Measurements from ENCODE around the gene MDM2.
"Not testable (repeated sequence)": the region's sequence is repeated elsewhere in the genome, so short reads cannot be mapped to it uniquely, and the experiment has no call there.

MDM2 gene

DNA sequence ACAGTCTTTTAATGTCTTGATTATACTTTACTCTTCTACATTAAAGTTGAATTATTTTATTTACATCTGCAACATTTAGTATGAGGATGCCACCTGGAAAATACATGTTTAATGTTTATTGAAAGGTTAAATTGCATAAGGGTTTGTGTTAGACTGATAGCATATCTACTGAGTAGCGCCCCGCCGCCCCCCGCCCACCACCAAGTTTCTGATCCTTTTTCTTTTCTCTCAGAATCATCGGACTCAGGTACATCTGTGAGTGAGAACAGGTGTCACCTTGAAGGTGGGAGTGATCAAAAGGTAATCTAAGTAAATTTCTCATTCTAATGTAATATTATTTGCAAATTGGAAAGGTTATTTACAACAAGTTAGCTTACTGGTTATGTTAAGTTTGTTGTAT, 16.2 kb downstream of the MDM2 start:
- no peak for DNase-seq (ENCODE audit: insufficient read length, low spot score)
- FAIRE-seq = no peak

DNA sequence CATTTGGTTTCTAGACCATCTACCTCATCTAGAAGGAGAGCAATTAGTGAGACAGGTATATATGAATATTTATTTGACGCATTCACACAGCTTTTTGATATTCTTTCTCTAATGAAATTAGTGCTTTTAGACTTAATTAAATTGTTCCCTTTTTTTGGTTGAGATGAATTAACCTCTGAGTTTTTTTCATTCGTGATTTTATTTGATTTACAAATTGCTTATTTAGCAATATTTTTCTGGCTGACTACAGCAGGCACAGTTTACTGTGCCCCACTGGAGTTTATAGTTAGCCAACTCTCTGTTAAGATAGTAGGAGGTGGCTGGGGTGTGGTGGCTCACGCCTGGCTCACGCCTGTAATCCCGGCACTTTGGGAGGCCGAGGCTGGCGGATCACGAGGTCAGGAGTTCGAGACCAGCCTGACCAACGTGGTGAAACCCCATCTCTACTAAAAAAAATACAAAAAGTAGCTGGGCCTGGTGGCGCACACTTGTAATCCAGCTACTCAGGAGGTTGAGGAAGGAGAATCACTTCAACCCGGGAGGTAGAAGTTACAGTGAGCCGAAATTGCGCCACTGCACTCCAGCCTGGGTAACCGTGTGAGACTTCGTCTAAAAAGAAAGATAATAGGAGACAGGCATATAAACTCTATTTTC, 16.7 kb downstream of the MDM2 start:
- DNase-seq (ENCODE audit: insufficient read length, low spot score) (no peak), FAIRE-seq (no peak)

DNA sequence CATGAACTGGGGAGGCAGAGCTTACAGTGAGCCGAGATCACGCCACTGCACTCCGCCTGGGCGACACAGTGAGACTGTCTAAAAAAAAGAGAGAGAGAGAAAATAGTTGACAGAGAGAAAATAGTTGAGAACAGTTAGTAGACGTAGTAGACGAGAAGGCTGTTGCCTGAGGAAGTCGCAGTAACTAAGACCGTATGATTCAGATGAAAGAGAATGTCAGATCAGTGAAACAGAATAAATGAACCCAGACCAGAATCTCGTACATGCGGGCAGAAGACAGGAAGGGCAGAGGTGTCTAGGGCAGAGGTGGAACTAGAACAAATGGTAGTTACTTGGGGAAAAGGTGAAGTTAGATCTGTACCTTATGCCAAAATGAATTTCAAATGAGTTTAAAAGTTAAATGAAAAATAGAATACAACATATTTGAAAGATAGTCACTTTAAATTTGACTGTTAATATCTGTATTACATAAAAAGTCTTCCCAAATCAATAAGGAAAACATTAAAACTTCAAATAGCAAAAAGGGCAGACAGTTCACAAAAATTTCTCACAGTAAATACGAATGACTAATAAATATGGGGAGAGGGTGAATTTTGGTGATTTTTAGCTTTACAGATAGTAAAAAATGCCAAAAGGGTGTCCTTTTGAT, 17.7 kb downstream of the MDM2 start:
- FAIRE-seq (no peak), DNase-seq (ENCODE audit: insufficient read length, low spot score) (no peak)

DNA sequence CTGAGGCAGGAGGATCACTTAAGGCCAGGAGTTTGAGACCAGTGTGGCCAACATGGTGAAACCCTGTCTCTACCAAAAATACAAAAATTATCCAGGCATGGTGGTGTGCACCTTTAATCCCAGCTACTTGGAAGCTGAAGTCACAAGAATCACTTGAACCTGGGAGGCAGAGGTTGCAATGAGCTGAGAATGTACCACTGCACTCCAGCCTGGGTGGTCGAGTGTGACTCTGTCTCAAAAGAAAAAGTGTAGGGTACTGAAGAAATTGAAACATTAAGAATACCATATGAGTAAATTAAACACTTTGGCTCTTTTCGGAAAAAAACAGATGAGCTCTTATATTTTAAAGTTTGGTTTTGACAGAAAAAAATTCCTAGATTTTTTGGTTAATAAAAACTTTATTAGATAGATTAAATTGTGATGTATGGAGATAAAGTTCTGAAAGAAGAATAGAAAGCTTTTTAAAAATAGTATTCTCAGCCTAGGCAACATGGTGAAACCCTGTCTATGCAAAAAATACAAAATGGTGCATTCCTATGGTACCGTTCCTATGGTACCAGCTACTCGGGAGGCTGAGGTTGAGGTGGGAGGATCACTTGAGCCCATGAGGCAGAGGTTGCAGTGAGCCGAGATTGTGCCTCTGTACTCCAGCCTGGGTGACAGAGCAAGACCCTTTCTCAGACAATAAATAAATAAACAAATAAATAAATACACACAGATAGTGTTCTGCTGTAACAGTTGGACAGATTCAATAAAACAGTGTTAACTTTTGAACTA, 20.1 kb downstream of the MDM2 start:
- FAIRE-seq (no peak), DNase-seq (ENCODE audit: insufficient read length, low spot score) (no peak)

DNA sequence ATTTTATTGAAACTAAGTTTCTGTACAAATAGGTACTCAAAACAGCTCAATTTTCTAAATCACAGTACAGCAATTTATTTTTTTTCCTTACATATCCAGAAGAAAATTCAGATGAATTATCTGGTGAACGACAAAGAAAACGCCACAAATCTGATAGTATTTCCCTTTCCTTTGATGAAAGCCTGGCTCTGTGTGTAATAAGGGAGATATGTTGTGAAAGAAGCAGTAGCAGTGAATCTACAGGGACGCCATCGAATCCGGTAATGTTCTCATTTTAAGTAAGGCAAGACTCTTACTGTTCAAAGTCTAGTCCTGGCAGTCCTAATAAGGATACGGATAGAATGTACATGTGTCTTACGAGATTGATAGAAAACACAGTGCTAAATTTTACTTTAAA, 20.7 kb downstream of the MDM2 start:
- no peak for FAIRE-seq

DNA sequence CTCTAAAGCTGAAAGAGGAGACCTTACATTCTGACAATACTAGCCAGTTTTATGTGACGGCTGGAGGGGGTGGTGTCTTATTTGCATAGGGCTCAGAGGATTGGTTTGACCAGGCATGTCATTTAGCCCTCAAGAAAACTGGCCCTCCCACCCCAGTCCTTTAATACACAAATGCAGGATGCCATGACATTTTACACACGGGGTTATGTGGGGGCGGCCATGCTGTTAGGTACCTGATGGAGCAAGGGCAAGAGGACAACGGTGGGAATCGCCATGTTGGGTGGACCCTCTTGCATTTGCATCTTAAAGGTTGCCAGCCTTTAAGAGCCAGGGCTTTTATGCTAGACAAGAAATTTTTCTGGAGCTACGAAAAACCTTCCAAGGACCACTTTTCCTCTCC, 23.3 kb downstream of the MDM2 start:
- FAIRE-seq = no peak

More for the DNA sequence above, 20.7 kb downstream of the MDM2 start:
- DNase-seq (ENCODE audit: insufficient read length, low spot score) = no peak

DNA sequence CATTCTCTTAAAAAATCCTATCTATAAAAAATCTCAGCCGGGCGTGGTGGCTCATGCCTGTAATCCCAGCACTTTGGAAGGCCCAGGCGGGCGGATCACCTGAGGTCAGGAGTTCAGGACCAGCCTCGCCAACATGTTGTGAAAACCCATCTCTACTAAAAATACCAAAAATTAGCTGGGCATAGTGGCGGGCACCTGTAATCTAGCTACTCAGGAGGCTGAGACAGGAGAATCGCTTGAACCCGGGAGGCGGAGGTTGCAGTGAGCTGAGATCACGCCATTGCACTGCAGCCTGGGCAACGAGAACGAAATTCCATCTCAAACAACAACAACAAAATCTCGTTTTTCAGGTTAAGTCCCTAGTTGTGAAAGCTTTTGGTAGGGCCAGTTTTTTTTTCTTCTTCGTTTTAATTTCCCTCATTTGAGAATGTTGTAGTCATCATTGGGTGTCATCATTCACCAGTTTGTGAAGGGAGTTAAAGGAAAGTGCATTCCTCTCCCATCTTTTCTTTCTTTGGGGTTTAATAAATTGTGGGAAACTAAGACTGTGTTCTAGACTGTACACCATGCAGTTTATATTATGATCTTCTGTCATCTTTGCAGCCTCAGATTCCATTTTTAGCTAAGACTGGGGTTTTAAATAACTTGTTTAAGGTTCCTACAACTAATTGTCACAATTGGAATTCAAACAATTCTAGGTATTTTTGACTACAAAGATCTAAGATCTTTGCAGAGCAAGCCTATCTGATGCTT, 23.9 kb downstream of the MDM2 start:
- DNase-seq (ENCODE audit: insufficient read length, low spot score) = no peak
- FAIRE-seq = no peak

More for the DNA sequence above, 23.3 kb downstream of the MDM2 start:
- DNase-seq (ENCODE audit: insufficient read length, low spot score) = no peak

DNA sequence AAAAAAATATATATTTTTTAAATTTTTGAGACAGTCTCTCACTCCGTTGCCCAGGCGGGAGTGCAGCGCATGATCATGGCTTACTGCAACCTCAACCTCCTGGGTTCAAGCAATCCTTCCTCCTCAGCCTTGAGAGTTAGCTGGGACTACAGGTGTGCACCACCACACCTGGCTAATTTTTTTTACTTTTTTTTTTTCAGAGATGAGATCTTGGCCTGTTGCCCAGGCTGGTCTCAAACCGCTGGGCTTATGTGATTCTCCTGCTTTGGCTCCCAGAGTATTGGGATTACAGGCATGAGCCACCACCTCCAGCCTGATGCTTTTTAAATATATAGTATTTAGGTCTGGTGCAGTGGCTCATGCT, 24.5 kb downstream of the MDM2 start:
- DNase-seq (ENCODE audit: insufficient read length, low spot score) (no peak), FAIRE-seq (no peak)

DNA sequence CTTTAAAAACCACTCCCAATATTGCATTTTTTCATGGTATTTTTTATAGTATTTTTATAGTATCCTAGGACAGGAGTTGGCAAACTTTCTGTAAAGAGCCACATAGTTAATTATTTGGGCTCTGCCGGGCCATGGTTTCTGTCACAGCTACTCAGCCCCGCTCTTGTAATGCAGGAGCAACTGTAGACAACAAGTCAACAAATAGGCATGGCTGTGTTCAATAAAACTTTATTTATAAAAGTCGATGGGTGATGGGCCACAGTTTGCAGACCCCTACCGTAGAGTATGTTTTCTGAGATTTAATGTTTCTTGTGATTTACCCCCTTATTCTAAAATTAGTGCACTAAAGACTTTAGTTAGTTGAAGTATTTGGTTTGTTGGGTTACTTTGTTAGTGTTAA, 25.5 kb downstream of the MDM2 start:
- DNase-seq (ENCODE audit: insufficient read length, low spot score) = no peak
- no peak for FAIRE-seq

DNA sequence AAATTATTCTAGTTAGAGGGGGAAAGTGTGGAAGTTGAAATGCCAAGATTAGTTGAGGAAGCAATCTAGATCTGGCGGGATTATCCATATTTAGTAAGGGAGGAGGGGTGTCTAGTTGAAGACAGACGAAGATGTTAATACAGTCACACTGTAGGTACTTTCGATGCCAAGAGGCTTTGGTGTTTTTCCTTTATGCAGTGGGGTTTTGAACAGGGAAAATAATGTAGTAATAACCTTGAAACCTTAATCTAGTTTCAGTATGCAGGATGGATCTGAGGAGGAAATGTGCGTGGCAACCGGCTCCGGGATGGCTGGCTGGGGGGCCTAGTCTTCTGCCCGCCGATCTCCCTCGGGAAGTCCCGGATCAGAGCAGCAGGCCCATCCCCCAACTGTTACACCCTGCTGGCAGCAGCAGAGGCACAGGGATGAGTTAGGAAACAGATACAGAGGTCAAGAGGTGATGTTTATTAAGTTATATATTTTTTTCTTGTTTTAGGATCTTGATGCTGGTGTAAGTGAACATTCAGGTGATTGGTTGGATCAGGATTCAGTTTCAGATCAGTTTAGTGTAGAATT, 27.4 kb downstream of the MDM2 start:
- DNase-seq (ENCODE audit: insufficient read length, low spot score) (no peak), FAIRE-seq (no peak)

DNA sequence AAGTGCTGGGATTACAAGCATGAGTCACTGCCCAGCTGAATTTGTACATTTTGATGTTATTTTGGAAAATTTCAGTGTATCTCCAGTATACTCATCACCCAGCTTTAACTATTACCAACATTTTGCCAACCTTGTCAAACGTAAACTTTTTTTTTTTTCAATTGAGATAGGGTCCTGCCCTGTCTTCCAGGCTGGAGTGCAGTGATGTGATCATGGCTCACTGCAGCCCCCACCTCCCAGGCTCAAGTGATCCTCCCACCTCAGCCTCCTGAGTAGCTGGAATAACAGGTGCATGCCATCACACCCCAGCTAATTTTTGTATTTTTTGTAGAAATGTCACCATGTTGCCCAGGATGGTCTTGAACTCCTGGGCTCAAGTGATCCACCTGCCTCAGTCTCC, 29.2 kb downstream of the MDM2 start:
- FAIRE-seq = no peak
- no peak for DNase-seq (ENCODE audit: insufficient read length, low spot score)

DNA sequence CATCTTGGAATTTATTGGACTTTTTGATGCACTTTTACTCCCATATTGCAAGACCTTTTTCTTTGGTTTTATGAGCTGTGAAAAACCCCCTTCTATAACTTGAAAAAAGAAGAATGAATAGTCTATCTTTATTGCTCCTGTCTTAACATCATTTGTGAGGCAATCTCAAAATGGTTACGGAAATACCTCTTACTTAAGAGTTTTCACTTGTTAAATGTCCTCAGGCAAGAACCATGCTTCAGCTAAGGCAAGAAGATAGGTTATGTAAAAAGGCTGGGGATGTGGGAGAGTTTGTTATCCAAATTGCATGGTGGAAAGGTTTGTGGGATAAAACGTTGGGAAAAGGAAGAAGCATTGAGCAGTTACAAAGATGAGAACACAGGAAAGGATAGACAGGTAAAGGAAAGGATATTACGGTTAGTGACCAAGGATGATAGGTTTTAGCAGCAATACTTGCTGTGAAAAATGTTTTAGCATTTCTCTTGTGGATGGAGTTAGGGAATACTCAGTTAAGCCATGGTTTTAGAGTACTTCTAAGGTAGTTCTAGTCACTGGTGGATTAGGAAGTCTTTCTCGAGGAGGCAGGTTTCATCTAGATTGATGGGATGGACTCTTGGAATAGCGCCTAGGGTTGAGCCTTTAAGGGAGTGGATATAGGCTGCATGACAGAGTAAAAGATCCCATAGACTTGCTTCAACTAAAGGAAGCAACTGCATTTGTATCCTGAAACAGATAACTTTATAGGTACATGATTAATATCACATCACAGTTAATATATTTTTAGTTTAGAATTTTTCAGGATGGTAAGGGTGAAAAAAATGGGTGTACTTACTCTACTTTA, 30.3 kb downstream of the MDM2 start:
- no peak for DNase-seq (ENCODE audit: insufficient read length, low spot score)
- FAIRE-seq = no peak

DNA sequence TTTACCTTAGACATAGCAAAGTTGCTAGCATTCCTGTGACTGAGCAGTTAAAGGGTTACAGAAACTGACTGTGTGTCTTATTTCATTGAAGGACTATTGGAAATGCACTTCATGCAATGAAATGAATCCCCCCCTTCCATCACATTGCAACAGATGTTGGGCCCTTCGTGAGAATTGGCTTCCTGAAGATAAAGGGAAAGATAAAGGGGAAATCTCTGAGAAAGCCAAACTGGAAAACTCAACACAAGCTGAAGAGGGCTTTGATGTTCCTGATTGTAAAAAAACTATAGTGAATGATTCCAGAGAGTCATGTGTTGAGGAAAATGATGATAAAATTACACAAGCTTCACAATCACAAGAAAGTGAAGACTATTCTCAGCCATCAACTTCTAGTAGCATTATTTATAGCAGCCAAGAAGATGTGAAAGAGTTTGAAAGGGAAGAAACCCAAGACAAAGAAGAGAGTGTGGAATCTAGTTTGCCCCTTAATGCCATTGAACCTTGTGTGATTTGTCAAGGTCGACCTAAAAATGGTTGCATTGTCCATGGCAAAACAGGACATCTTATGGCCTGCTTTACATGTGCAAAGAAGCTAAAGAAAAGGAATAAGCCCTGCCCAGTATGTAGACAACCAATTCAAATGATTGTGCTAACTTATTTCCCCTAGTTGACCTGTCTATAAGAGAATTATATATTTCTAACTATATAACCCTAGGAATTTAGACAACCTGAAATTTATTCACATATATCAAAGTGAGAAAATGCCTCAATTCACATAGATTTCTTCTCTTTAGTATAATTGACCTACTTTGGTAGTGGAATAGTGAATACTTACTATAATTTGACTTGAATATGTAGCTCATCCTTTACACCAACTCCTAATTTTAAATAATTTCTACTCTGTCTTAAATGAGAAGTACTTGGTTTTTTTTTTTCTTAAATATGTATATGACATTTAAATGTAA, 31.5 kb downstream of the MDM2 start:
- DNase-seq (ENCODE audit: insufficient read length, low spot score) (no peak), FAIRE-seq (no peak)

DNA sequence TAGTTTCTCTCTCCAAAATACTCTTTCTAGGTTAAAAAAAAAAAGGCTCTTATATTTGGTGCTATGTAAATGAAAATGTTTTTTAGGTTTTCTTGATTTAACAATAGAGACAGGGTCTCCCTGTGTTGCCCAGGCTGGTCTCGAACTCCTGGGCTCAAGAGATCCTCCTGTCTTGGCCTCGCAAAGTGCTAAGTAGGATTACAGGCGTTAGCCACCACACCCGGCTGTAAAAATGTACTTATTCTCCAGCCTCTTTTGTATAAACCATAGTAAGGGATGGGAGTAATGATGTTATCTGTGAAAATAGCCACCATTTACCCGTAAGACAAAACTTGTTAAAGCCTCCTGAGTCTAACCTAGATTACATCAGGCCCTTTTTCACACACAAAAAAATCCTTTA, 33.2 kb downstream of the MDM2 start:
- DNase-seq (ENCODE audit: insufficient read length, low spot score); FAIRE-seq: not testable (repeated sequence)

DNA sequence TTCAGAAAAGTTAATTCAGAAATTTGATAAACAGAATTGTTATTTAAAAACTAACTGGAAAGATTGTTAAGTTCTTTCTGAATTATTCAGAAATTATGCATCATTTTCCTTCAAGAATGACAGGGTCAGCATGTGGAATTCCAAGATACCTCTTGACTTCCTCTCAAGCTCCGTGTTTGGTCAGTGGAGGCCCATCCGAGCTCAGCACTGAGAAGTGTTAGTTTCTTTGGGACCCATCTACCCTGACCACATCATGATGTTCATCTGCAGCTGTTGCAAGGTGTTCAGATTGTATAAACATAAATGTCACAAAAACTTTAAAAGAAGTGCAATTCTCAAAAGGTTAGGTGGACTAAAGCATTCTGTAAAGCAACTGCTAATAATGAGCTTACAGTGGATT, 33.7 kb downstream of the MDM2 start:
- DNase-seq (ENCODE audit: insufficient read length, low spot score) = no peak
- FAIRE-seq = no peak

DNA sequence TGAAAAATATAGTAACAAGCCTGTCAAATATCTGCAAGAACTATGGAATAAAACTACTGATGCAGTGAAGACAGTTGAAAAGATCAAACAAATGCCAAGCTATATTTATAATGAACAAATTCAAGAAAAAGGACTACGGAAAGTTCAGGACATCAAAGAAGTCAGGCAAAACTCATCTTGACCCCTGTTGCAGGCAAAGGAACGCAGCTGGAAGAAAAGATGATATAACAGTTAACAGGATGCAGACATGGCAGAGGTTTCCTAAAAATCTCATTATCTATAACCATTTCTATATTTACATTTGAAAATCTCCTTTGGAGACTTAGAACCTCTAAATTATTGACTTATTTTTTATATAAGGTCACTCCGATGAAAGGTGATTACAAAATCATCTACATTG, 34.1 kb downstream of the MDM2 start:
- no peak for DNase-seq (ENCODE audit: insufficient read length, low spot score)
- no peak for FAIRE-seq

DNA sequence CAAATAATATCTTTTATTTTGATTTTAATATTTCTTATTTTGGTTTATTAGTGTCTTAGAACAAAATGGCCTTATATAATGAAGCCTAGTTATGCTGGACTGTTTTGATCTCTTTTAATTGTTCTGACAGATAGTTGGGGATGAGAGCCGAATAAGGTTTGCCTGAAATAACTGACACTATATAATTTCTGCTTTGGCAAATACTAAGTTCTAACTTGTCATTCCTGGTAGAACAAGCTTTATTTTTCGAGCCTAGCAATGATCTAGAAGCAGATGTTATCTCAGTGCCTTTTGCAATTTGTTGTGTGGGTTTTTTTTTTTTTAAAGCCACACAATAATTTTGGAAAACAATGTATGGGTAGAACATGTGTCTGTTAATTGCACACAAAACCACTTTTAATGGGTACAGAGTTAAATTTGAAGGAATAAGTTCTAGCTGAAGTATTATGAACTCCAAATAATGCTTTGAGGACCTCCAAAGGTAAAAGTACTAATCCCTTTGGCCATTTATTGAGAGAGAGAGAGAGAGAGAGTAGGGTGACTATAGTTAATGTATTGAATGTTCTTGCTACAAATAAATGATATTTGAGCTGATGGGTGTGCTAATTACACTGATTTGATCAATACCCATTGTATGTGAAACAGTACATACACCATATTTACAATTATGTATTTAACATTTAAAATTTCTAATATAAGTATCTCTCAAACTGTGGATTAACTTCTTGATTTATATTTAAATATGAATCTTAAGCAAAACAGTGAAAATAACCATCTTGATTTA, 35.0 kb downstream of the MDM2 start:
- FAIRE-seq = no peak
- no peak for DNase-seq (ENCODE audit: insufficient read length, low spot score)

DNA sequence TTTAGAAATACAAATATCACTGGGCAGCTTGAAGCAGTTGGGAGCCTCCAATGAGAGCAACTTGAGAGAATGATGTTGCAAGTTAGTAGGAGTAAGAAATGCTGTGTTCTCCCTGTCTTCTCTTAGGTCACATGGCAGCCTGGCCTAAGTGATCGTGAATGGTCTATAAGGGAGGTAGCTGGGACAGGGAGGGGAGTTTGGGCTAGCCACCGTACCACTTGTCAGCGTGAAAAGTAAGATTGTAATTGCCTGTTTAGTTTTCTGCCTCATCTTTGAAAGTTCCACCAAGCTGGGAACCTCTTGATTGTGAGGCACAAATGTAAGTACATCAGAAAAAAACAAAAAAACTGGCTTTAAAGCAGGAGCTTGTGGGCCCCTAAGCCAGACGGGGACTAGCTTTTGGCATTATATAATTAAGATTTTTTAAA, 36.4 kb downstream of the MDM2 start:
- no peak for DNase-seq (ENCODE audit: insufficient read length, low spot score)
- FAIRE-seq = no peak
